Right lobe of liver (tissue), 6 donors: ENCODE results near the gene CKAP5. TPM values are rescaled to one million over a fixed set of nuclear protein-coding genes. Genes with fewer than 3 reads are reported as not detected.

Experiments
- ATAC-seq, 4 donors: fragments of 200-7000 bp; cut with Tn5 transposase; one replicate each; pipeline ENCODE4 v1.9.1; 2020; ENCODE audit warnings: mild to moderate bottlenecking in 4 of 4, moderate library complexity in 4 of 4
- DNase-seq, 3 donors: peaks; one replicate each; pipeline ENCODE4 v3.0.0-alpha.2; 2020
- H3K27ac ChIP-seq, 3 donors: fragments of 200-600 bp; one replicate each; pipeline ENCODE4 v1.8.0; 2022
- H3K27me3 ChIP-seq, 2 donors: fragments of 200-600 bp; one replicate each; pipeline ENCODE4 v1.8.0; 2022
- H3K36me3 ChIP-seq, 4 donors: fragments of 200-600 bp; sonication (generic) in 1 of 4; one replicate each; pipeline versions ENCODE4 v1.5.1 to v1.8.0; 2017 to 2022; ENCODE audit warnings: control low read depth in 1 of 4
- H3K4me1 ChIP-seq, 4 donors: fragments of 200-600 bp; sonication (generic) in 1 of 4; one replicate each; pipeline versions ENCODE4 v1.5.1 to v1.8.0; 2017 to 2022; ENCODE audit warnings: control low read depth in 1 of 4
- H3K4me3 ChIP-seq, 3 donors: fragments of 200-600 bp; one replicate each; pipeline ENCODE4 v1.8.0; 2022
- H3K9me3 ChIP-seq, 4 donors: fragments of 200-600 bp; sonication (generic) in 1 of 4; one replicate each; pipeline versions ENCODE4 v1.5.1 to v1.8.0; 2017 to 2022; ENCODE audit warnings: control low read depth in 1 of 4
- CTCF ChIP-seq, 4 donors: fragments of 200-600 bp in 3 of 4; fragments of 450-650 bp in 1 of 4; IDR thresholded peaks; one replicate each; pipeline versions ENCODE4 v1.5.1 to v1.8.0; 2016 to 2022; ENCODE audit warnings: antibody characterized with exemption in 4 of 4, mild to moderate bottlenecking in 2 of 4
- POLR2A ChIP-seq: fragments of 450-650 bp; IDR thresholded peaks from one replicate; pipeline ENCODE4 v1.6.1; 2017; ENCODE audit warnings: antibody characterized with exemption, mild to moderate bottlenecking
- WGBS: methylation state at CpG from one replicate; pipeline ENCODE4 v1.1.6; 2018; ENCODE audit warnings: low coverage, low lambda C conversion rate; ENCODE audit not compliant: insufficient coverage; ENCODE audit errors: missing lambda C conversion rate; 5-methylcytosine and 5-hydroxymethylcytosine counted together
- intact Hi-C, 2 donors: fragments of 100-400 bp; cut with DNase I; formaldehyde crosslinking; loops; one replicate each; pipeline versions ENCODE4 v1.11.2 to v1.14.1; 2022
- total RNA-seq, 6 experiments: library from RNA; depleted of rRNA in 2 of 6; stranded (reverse); fragments of >200 nt in 2 of 6; fragmentation: NEBNext Ultra II Directional in 3 of 6; extraction: Animal tissue kit (Norgen Biotek cat#: 25700) in 3 of 6; gene quantifications; one replicate each; pipeline versions ENCODE4 v1.1.0 to v1.2.4, GENCODE V29; 2016 to 2023
- donor health status: DM: no; HTN: yes; CAD: no.
- donor health status: DM: no; HTN: no; CAD: no.
- donor health status: DM: no; HTN: no; CAD: no.
- donor health status: DM: no; HTN: yes; CAD: no.
- donor health status: DM: no; HTN: yes; CAD: no.

CKAP5 gene
- total RNA-seq, 6 experiments from 2014 or later = 12.9 to 30.2 (median 21.2) TPM

- intact Hi-C loops = no loop called here
- TF ChIP-seq CTCF (IDR thresholded peaks at IDR 0.05) = no peak
- no peak for TF ChIP-seq POLR2A
- Histone ChIP-seq H3K27me3 (no peaks in the 10 kb centered on the region), H3K4me3 (no peak overlapping the region), H3K36me3 (peaks cover 0 to 96% (median 46%) of the 10 kb centered on the region in 4 donors), H3K27ac (no peak overlapping the region), H3K4me1 (peaks cover 0 to 35% (median 6%) of the 10 kb centered on the region in 4 donors), H3K9me3 (no peaks in the 10 kb centered on the region)
- ATAC-seq (peak in 3 of 4 donors; percentile 3 to 33 (median 13)), DNase-seq (peak in 1 of 3 donors; percentile 40)
- WGBS = 51% methylated on average over 7 of the region's 24 CpGs
These were observed 116.7 kb downstream of the CKAP5 start for GRCh38 chr11:46729110-46730027.

- H3K4me1 ChIP-seq = peaks cover 0 to 36% (median 5%) of the 10 kb centered on the region in 4 donors
- no peak overlapping the region for H3K27ac ChIP-seq
- intact Hi-C loops = no loop called here
- H3K36me3 ChIP-seq = peaks cover 0 to 96% (median 46%) of the 10 kb centered on the region in 4 donors
- no peaks in the 10 kb centered on the region for H3K9me3 ChIP-seq
- 91% methylated on average over 3 of the region's 9 CpGs for WGBS
- H3K4me3 ChIP-seq = no peak overlapping the region
- ATAC-seq (no peak), DNase-seq (peak in 1 of 3 donors; percentile 38)
- no peaks in the 10 kb centered on the region for H3K27me3 ChIP-seq
- no peak for TF ChIP-seq POLR2A
- TF ChIP-seq CTCF (IDR thresholded peaks at IDR 0.05) = no peak
These were observed 117.4 kb downstream of the CKAP5 start for GRCh38 chr11:46728659-46729040.

- no peak overlapping the region for H3K27ac ChIP-seq
- ATAC-seq = no peak
- H3K4me1 ChIP-seq = peaks cover 0 to 40% (median 5%) of the 10 kb centered on the region in 4 donors
- no peaks in the 10 kb centered on the region for H3K27me3 ChIP-seq
- 76% methylated on average over 3 of the region's 17 CpGs for WGBS
- DNase-seq = peak in 1 of 3 donors; percentile 40
- peaks cover 0 to 95% (median 45%) of the 10 kb centered on the region in 4 donors for H3K36me3 ChIP-seq
- H3K4me3 ChIP-seq = no peak overlapping the region
- intact Hi-C loops = no loop called here
- H3K9me3 ChIP-seq = no peaks in the 10 kb centered on the region
- no peak for TF ChIP-seq POLR2A
- TF ChIP-seq CTCF (IDR thresholded peaks at IDR 0.05) = no peak
These were observed 118.0 kb downstream of the CKAP5 start for GRCh38 chr11:46727952-46728658.

- WGBS = 95% methylated on average over 13 of the region's 26 CpGs
- Histone ChIP-seq H3K4me3 (no peak overlapping the region), H3K4me1 (peaks cover 0 to 57% (median 12%) of the 10 kb centered on the region in 4 donors), H3K9me3 (no peaks in the 10 kb centered on the region), H3K36me3 (peaks cover 0 to 84% (median 43%) of the 10 kb centered on the region in 4 donors), H3K27ac (no peak overlapping the region), H3K27me3 (no peaks in the 10 kb centered on the region)
- DNase-seq (peak in 1 of 3 donors; percentile 50), ATAC-seq (peak in 2 of 4 donors; percentile 6 to 7)
- TF ChIP-seq POLR2A = no peak
- TF ChIP-seq CTCF (IDR thresholded peaks at IDR 0.05) = no peak
- intact Hi-C loops = no loop called here
These were observed 119.7 kb downstream of the CKAP5 start for GRCh38 chr11:46726206-46726862.
